HG02678 (cell line): ENCODE data around the gene ADAM22.
"Not testable (repeated sequence)": the region's sequence is repeated elsewhere in the genome, so short reads cannot be mapped to it uniquely, and the experiment has no call there.

ENCODE experiments used
- ATAC-seq: cut with Tn5 transposase; IDR thresholded peaks from one replicate; pipeline ENCODE4 v1.9.1; 2021; ENCODE audit warnings: mild to moderate bottlenecking, moderate library complexity; ENCODE audit not compliant: unreplicated experiment

ADAM22 gene

GRCh38 chr7:88155756-88156155, 221.7 kb downstream of the ADAM22 start:
- ATAC-seq, result no peak

- no peak for ATAC-seq
These were observed 222.3 kb downstream of the ADAM22 start for GRCh38 chr7:88156356-88156755.

- ATAC-seq, result not testable (repeated sequence)
These were observed 225.7 kb downstream of the ADAM22 start for GRCh38 chr7:88159741-88160140.

- no peak for ATAC-seq
These were observed 231.6 kb downstream of the ADAM22 start for GRCh38 chr7:88165697-88166096.

- ATAC-seq, result no peak
These were observed 233.2 kb downstream of the ADAM22 start for GRCh38 chr7:88167223-88167622.

GRCh38 chr7:88167721-88168120, 233.7 kb downstream of the ADAM22 start:
- no peak for ATAC-seq

GRCh38 chr7:88169717-88170320, 235.8 kb downstream of the ADAM22 start:
- no peak for ATAC-seq

GRCh38 chr7:88172842-88173241, 238.8 kb downstream of the ADAM22 start:
- no peak for ATAC-seq

- no peak for ATAC-seq
These were observed 242.1 kb downstream of the ADAM22 start for GRCh38 chr7:88176190-88176589.

GRCh38 chr7:88183051-88183450, 249.0 kb downstream of the ADAM22 start:
- ATAC-seq, result no peak

- ATAC-seq, result no peak
These were observed 250.8 kb downstream of the ADAM22 start for GRCh38 chr7:88184848-88185304.

- ATAC-seq, result no peak
These were observed 251.6 kb downstream of the ADAM22 start for GRCh38 chr7:88185650-88186049.

GRCh38 chr7:88191911-88192310, 257.9 kb downstream of the ADAM22 start:
- no peak for ATAC-seq

- ATAC-seq, result no peak
These were observed 266.2 kb downstream of the ADAM22 start for GRCh38 chr7:88200261-88200660.

GRCh38 chr7:88200789-88201188, 266.7 kb downstream of the ADAM22 start:
- ATAC-seq, result no peak

- no peak for ATAC-seq
These were observed 267.3 kb downstream of the ADAM22 start for GRCh38 chr7:88201305-88201704.

GRCh38 chr7:88202278-88202677, 268.2 kb downstream of the ADAM22 start:
- ATAC-seq, result no peak

- ATAC-seq, result no peak
These were observed 268.7 kb downstream of the ADAM22 start for GRCh38 chr7:88202799-88203198.

GRCh38 chr7:88203401-88203800, 269.4 kb downstream of the ADAM22 start:
- ATAC-seq, result no peak

GRCh38 chr7:88204525-88205110, 270.6 kb downstream of the ADAM22 start:
- ATAC-seq, result no peak

- ATAC-seq, result no peak
These were observed 271.1 kb downstream of the ADAM22 start for GRCh38 chr7:88205179-88205578.

GRCh38 chr7:88206254-88206653, 272.2 kb downstream of the ADAM22 start:
- ATAC-seq, result no peak

- no peak for ATAC-seq
These were observed 274.5 kb downstream of the ADAM22 start for GRCh38 chr7:88208521-88208920.
